HG02884 (cell line): Measurements from ENCODE around the gene PDCD1.
"Not testable (repeated sequence)": the region's sequence is repeated elsewhere in the genome, so short reads cannot be mapped to it uniquely, and the experiment has no call there.

Source experiments
- ATAC-seq: cut with Tn5 transposase; IDR thresholded peaks from one replicate; pipeline ENCODE4 v1.9.1; 2021; ENCODE audit warnings: mild to moderate bottlenecking, moderate library complexity; ENCODE audit not compliant: unreplicated experiment

The PDCD1 gene

DNA sequence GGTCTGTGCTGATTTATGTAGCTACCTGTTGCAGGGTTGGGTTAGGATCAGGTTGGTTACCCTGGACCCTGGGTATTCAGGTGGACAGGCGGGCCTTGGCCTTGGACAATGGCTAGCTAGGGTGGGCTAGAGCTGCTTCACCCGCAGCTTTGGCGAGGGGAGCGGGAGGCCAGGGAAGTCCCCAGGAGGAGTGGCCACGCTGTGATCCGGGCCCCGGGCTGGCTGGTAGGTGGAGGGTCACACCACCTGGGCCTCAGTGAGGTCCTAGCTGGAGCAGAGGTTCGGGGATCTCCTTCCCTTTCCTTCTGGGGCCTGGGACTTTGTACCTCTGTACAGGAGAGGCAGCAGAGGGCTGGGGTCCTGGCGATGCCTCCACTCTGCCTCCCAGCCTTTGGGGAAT is 20.6 kb upstream of the PDCD1 start:
- no peak for ATAC-seq

DNA sequence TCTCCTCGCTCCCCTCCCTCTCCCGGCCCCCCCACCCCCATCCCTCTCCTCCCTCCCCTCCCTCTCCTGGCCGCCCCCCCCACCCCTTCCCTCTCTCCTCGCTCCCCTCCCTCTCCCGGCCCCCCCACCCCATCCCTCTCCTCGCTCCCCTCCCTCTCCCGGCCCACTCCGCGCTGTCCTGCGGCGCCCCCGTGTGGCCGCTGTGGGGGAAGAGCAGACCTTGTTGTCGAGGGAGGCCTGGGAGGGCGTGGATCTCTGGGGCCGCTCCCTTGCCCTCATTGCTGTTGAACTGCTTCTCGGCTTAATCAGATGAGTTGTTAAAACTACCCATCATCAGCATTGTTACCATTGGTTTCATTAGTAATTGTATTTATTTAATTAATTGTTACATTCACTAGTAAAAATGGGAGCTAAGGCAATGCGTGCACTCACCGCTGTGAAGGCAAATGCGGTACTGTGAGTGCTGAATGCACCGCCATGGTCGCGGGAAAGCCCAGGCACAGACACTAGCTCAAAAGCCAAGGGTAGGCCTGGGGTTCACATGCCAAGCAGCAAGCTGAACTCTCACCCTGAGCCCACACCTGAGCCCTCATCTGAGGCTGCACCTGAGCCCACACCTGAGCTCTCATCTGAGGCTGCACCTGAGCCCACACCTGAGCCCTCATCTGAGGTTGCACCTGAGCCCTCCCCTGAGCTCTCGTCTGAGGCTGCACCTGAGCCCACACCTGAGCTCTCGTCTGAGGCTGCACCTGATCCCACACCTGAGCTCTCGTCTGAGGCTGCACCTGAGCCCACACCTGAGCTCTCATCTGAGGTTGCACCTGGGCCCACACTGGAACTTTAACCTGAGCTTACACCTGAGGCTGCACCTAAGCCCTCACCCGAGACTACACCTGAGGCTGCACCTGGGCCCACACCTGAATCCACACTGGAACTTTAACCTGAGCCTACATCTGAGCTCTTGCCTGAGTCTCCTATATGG is 19.6 kb upstream of the PDCD1 start:
- ATAC-seq = no peak

DNA sequence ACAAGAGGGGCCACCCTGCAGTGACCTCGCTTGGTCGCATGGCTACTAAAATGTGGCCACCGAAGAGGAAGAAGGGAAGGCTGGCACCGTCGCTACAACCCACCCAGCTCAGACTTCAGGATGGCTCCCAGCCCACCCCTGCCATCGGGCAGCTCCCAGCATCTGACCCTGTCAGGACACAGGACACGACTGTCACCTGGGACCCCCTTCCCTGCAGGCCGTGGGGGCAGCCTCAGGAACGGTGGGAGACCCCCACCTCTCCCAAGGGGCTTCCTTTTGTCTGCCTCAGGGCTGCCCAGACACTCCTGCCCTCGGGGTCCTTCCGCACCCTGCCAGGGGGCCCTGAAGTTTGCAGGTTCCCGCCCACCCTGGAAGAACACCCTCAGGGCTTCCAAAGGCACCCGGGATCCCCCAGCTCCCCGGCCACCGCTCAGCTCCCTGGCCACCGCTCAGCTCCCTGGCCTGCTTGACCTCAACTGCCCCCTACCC is 18.5 kb upstream of the PDCD1 start:
- ATAC-seq = no peak

GRCh38 chr2:241876528-241877196 is 18.0 kb upstream of the PDCD1 start:
- ATAC-seq = no peak

DNA sequence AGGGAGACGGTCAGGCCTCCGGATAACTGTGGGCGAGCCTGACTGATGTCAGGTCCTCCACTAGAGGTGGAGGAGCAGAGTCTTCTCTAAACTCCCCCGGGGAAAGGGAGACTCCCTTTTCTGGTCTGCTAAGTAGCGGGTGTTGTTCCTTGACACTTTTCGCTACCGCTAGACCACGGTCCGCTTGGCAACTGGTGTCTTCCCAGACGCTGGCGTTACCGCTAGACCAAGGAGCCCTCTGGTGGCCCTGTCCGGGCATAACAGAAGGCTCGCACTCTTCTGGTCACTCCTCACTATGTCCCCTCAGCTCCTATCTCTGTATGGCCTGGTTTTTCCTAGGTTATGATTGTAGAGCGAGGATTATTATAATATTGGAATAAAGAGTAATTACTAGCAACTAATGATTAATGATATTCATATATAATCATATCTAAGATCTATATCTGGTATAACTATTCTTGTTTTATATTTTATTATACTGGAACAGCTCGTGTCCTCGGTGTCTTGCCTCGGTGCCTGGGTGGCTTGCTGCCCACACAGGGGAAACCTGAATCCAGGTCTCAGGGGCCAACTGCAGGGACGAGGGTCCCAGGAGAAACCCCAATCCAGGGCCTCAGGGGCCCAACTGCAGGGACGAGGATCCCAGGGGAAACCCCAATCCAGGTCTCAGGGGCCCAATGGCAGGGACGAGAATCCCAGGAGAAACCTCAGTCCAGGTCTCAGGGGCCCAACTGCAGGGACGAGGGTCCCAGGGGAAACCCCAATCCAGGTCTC is 17.2 kb upstream of the PDCD1 start:
- ATAC-seq = not testable (repeated sequence)

DNA sequence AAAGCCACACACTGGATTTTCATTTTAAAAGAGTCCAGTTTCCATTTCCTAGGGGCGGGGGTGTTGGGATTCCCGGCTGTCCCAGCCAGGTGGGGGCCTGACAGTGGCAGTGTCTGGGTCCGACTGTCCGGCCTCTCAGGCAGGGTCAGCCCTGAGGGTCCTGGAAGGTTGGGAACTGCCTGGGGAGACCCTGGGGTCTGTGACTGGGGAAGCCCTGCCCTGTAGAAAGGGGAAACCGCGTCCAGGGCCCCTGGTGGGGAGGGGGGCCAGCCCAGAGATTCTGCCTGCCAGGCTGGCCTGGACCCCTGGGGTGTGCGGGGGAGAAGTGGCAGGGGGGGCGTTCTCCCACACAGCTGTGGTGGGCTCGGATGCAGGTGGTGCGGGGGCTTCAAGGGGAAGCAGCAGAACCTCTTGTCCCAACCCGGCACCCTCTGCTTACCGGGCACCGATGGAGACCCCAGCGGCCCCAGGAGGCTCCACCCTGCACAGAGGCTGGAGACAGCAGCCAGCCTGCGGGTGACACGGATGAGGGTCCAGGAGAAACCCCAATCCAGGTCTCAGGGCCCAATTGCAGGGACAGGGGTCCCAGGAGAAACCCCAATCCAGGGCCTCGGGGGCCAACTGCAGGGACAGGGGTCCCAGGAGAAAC is 15.7 kb upstream of the PDCD1 start:
- ATAC-seq = no peak

GRCh38 chr2:241873803-241874110 is 15.1 kb upstream of the PDCD1 start:
- ATAC-seq = no peak

DNA sequence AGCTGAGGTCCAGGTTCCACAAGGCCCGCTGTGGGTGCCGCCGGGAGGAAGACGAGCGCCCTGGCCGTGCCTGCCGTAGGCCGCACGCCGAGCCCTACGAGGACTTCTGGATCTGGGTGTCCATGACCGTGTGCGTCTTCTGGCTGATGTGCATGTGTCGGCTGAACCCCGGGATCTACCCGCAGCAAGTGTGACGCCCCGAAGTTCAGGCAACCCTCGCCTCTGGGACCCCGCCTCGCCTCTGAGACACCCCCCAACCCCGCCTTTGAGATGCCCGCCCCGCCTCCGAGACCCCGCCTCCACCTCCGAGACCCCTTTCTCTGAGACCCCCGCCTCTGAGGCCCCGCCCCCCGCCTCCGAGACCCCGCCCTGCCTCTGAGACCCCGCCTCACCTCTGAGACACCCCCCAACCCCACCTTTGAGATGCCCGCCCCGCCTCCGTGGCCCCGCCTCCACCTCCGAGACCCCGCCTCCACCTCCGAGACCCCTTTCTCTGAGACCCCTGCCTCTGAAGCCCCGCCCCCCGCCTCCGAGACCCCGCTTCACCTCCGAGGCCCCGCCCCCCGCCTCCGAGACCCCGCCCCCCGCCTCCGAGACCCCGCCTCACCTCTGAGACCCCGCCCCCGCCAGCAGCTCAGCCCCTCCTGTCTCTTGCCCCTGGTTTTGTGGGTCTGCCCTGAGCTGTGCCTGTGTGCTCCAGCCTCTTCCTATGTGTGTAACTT is 14.5 kb upstream of the PDCD1 start:
- no peak for ATAC-seq

DNA sequence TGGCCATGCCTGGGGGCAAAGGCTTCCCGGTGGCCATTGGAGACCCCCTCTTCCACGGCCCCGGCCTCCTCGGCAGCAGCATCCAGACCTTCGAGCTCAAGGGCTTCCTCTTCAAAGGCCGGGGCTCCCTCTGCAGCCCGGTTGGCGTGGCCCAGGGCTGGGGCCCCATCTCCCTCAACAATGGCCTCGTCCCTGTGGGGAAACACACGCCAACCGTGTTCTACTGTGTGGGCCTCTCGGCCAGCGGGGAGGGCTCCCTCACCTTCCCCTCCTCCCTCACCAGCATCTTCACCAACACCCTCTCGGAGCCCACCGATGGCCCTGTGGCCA is 13.6 kb upstream of the PDCD1 start:
- ATAC-seq = no peak

DNA sequence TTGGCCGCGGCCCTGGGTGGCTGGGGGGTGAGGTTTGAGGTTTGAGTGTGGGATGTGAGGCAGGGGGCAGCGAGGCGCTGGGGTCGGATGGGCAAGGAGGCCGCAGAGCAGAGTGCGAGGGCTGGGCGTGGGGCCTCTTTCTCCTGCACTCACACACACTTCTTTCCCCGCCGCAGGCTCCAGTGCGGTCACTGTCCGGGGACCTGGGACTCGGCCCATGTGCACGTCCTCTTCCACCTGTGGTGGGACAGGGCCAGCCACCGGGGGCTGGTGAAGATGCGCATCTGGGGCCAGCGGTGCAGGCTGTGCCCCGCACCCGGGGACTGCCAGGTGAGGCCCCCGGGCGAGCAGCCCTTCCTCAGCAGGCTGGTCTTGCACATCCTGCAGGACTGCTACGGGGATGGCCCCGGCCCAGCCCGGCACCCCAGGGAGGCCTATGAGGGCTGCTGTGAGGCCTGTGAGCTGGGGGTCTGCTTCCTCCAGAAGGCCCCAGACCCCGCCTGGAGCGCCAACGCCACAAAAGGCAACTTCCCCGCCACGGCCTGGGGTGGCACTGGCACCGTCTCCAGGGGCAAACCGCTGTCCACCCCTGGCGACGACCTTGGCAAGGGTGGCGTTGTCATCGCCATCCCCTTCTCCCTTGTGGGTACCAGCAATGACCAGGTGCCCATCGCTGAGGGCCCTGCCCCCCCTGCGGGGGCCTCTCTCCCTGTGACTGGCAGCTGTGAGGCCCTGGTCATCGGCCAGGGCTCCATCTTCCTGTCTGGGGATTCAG is 13.0 kb upstream of the PDCD1 start:
- ATAC-seq = no peak

GRCh38 chr2:241870611-241871537 is 12.2 kb upstream of the PDCD1 start:
- no peak for ATAC-seq

GRCh38 chr2:241870081-241870541 is 11.4 kb upstream of the PDCD1 start:
- ATAC-seq = no peak

DNA sequence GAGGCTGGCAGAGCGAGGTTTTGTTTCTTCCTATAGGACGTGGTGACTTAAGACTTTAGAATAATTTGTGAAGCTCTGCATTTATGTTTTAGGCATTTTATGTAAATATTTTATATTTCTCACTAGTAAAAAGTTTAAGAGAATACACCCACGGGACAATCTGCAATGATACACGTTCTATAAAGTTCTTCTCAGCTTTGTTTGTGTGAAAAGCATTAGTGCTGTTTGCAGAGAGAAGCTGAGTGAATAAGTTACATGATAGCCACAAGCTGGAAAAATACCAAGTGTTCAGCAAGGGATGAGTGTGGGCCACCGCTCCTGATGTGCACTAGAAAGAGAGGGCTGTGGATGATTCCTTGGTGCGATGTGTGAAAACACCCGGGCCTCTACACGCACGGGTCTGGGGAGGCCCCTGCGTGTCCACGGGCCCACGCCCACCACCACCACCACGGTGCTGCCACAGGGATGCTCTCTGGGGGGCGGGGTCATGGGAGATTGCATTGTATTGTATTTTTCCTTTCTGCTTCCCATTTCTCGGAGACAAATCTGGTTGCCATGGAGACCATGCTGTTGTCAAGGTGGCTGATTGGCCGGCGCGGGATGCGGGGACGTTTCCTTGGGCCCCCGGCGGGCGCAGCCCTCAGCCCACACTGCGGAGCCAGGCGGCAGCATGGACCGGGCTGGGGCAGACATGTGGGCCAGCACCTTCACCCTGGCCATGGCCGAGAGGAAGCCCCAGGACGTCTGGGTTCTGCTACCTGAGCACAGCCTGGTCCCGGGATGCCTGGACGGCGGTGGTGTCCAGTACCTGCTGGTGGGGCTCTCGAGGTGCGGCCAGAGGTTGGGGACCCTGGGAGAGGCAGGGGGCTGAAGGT is 10.6 kb upstream of the PDCD1 start, which contains the start of gene RTP5:
TSS of gene RTP5 (plus strand) at position 643 of the 875 bp plus-strand sequence. CDS start at position 671, 28 bp downstream.
- ATAC-seq = no peak

DNA sequence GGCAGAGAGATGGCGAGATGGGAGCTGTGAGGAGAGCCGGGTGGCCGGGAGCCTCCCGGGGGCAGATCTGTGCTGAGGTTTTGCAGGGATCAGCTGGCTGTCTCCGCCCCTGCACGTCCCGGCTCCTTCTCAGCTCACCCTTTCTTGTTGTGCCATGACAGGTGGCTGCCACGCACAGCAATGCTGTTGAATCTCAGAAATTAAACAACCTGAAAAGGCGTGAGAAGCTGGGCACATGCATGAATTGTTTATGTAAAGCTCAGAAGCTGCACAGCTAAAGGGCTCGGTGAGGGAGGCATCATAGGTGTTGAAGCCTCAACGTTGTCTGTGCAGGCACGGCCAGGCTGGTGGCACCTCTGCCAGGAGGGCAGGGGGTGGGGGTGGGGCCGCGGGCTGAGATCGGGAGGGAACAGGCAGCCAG is 10.0 kb upstream of the PDCD1 start:
- ATAC-seq = no peak

DNA sequence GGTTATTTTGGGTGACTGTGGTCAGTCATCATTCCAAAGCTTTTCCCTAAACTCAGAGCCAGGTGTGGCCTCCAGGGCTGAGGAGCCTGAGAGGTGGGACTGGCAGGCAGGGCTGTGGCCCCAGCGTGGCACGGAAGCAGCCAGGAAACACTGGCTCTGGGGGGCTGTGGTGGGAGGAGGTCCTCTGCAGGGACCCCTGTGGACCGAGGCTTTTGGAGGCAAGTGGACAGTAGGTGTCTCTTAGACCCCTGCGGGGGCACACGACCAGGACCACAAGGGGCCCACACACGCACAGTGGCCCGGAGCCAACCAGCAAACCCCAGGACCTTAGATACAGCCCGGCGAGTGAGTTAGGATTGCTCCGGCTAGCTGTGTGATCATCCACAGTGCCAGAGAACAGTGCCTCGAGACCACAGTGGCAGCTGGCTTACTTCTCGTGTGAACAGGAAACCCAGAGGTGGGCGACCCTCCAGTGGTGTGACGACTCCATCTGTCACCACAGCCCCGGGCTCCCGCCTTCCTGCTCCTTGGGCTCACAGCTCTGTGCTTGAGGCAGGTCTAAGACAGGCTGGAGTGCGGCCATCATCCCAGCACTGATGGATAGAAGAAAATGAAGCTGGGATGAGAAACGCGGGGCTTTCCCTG is 9.2 kb upstream of the PDCD1 start:
- ATAC-seq = no peak

DNA sequence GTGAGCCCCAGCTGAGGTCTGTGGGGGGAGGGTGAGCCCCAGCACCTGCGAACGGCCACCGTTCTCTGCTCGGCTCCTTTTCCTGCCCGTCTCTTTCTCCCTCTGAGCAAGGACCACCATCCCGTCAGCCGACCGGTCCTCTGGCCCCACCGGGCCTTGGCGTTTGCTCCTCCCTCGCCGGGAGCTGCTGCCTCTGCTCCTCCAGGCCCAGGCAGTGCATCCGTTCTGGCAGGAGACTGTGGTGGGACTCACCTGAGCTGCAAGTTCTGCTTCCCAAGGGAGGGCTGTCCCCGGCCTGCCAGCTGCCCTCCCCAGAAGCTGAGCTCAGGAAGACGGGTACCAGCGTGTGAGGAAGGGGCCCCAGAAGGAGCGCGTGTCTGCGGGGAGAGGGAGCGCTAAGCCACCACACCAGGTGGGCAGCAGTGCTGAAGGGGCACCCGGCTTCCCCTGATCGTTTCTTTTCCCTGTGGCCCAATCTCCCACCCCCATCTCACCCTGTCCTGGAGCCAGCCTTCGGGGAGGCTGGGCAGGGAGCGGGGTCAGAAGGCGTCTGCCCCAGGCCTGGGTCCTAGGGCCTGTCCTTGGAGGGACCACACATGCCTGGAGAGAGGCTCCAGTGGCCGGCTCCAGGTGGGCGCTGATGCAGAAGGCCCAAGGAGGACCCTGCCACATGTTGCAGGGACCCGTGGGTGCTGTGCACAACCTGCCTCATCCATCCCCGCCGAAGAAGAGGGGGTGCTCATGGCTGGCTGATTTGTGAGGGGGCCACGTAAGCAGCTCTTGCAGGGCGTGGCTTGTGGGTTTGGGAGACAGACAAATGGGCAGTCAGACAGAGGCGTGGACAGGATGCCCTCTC is 8.3 kb upstream of the PDCD1 start:
- ATAC-seq = no peak
